ENCODE measurements around the gene KLF13.
A peak's percentile ranks its signal among the peaks of the same experiment; 100 is the strongest.

KLF13 gene

GRCh38 chr15:31332020-31332680, 5.5 kb downstream of the KLF13 start:
- no peak overlapping the region for H3K4me3 ChIP-seq (replicated peaks; ENCODE audit: insufficient read depth, low read length)
- no peaks in the 10 kb centered on the region for H3K27me3 ChIP-seq (ENCODE audit: insufficient read depth, poor library complexity, severe bottlenecking)
- TF ChIP-seq REST (IDR thresholded peaks at IDR 0.05; ENCODE audit: insufficient replicate concordance, low read depth) (no peak), SPI1 (IDR thresholded peaks at IDR 0.05; ENCODE audit: borderline replicate concordance, low read depth) (no peak), POLR2AphosphoS5 (IDR thresholded peaks at IDR 0.05; ENCODE audit: low read depth) (no peak), CTCF (IDR thresholded peaks at IDR 0.05; ENCODE audit: insufficient read depth, low read length) (no peak), GABPA (IDR thresholded peaks at IDR 0.05; ENCODE audit: low read depth) (no peak)
- peak overlapping the region; percentile 17; the same call in 1 of the 2 replicates for H3K27ac ChIP-seq (replicated peaks)
- DNase-seq (ENCODE audit: low read depth in 1 of 2, low spot score in 1 of 2): no peak

GRCh38 chr15:31332681-31333071, 6.0 kb downstream of the KLF13 start:
- Histone ChIP-seq H3K27me3 (ENCODE audit: insufficient read depth, poor library complexity, severe bottlenecking) (no peaks in the 10 kb centered on the region), H3K4me3 (replicated peaks; ENCODE audit: insufficient read depth, low read length) (no peak overlapping the region), H3K27ac (replicated peaks) (no peak overlapping the region)
- TF ChIP-seq REST (IDR thresholded peaks at IDR 0.05; ENCODE audit: insufficient replicate concordance, low read depth) (no peak), SPI1 (IDR thresholded peaks at IDR 0.05; ENCODE audit: borderline replicate concordance, low read depth) (no peak), POLR2AphosphoS5 (IDR thresholded peaks at IDR 0.05; ENCODE audit: low read depth) (no peak), GABPA (IDR thresholded peaks at IDR 0.05; ENCODE audit: low read depth) (no peak), CTCF (IDR thresholded peaks at IDR 0.05; ENCODE audit: insufficient read depth, low read length) (no peak)
- DNase-seq (ENCODE audit: low read depth in 1 of 2, low spot score in 1 of 2): no peak

- no peak overlapping the region for H3K4me3 ChIP-seq (replicated peaks; ENCODE audit: insufficient read depth, low read length)
- H3K27me3 ChIP-seq (ENCODE audit: insufficient read depth, poor library complexity, severe bottlenecking): no peaks in the 10 kb centered on the region
- H3K27ac ChIP-seq (replicated peaks): no peak overlapping the region
- no peak for TF ChIP-seq GABPA (IDR thresholded peaks at IDR 0.05; ENCODE audit: low read depth)
- TF ChIP-seq SPI1 (IDR thresholded peaks at IDR 0.05; ENCODE audit: borderline replicate concordance, low read depth): no peak
- no peak for TF ChIP-seq POLR2AphosphoS5 (IDR thresholded peaks at IDR 0.05; ENCODE audit: low read depth)
- TF ChIP-seq REST (IDR thresholded peaks at IDR 0.05; ENCODE audit: insufficient replicate concordance, low read depth): no peak
- TF ChIP-seq CTCF (IDR thresholded peaks at IDR 0.05; ENCODE audit: insufficient read depth, low read length): no peak
- no peak for DNase-seq (ENCODE audit: low read depth in 1 of 2, low spot score in 1 of 2)
Observed at GRCh38 chr15:31333119-31333518, 6.5 kb downstream of the KLF13 start.

All from HL-60 (cell line).